Measurements from ENCODE around the gene PDE4B. TPM values are rescaled to one million over a fixed set of nuclear protein-coding genes. Genes with fewer than 3 reads are reported as not detected.
A peak's percentile ranks its signal among the peaks of the same experiment; 100 is the strongest.

Gene PDE4B
- total RNA-seq, 1 experiment from 2014 or later = 1.4 TPM

DNA sequence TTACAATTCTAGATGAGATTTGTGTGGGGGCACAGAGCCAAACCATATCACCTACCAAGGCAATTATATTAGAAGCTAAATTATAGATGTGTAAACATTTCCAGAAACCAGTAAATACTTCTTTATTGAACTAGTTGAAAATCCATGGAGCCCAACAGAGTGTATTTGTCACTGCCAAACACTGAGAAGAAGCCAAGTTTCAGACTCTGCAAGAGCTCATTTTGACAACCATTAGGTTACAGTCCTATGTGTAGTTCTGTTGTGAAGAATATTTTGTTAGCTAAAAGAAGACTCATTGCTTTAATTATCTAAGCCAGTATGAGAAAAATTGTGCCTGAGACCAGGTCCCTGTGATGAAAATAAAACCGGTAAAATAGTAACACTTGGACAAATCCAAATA lies 382.4 kb downstream of the PDE4B start:
- TF ChIP-seq EZH2phosphoT487 (IDR thresholded peaks at IDR 0.05; ENCODE audit: borderline replicate concordance, low read length) = no peak
- TF ChIP-seq, protein P1, sequence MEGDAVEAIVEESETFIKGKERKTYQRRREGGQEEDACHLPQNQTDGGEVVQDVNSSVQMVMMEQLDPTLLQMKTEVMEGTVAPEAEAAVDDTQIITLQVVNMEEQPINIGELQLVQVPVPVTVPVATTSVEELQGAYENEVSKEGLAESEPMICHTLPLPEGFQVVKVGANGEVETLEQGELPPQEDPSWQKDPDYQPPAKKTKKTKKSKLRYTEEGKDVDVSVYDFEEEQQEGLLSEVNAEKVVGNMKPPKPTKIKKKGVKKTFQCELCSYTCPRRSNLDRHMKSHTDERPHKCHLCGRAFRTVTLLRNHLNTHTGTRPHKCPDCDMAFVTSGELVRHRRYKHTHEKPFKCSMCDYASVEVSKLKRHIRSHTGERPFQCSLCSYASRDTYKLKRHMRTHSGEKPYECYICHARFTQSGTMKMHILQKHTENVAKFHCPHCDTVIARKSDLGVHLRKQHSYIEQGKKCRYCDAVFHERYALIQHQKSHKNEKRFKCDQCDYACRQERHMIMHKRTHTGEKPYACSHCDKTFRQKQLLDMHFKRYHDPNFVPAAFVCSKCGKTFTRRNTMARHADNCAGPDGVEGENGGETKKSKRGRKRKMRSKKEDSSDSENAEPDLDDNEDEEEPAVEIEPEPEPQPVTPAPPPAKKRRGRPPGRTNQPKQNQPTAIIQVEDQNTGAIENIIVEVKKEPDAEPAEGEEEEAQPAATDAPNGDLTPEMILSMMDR (conservative IDR thresholded peaks at IDR 0.05; ENCODE audit: low read depth, low read length) = no peak
- TF ChIP-seq EZH2 (IDR thresholded peaks at IDR 0.05; ENCODE audit: low read length, unreplicated experiment) = no peak
- intact Hi-C loops (cut with micrococcal nuclease) = no loop called here
- H3K79me2 ChIP-seq (ENCODE audit: low read length) = no peaks in the 10 kb centered on the region
- H3F3A ChIP-seq (ENCODE audit: low read length, unreplicated experiment) = no peaks in the 10 kb centered on the region
- H2AFZ ChIP-seq (ENCODE audit: low read length) = no peak overlapping the region
- ATAC-seq (no peak), DNase-seq (no peak)
- ChIA-PET CTCF (no interaction called here), POLR2A (ENCODE audit: unreplicated experiment) (no interaction called here)
- H3K9me2 ChIP-seq (replicated peaks; ENCODE audit: low read length) = no peaks in the 10 kb centered on the region
- no peaks in the 10 kb centered on the region for H3K4me1 ChIP-seq (ENCODE audit: insufficient read depth, low read length)
- H3K9me3 ChIP-seq (ENCODE audit: low read length) = no peaks in the 10 kb centered on the region
- H3K36me3 ChIP-seq (ENCODE audit: low read depth, low read length) = no peaks in the 10 kb centered on the region
- no peak overlapping the region for H3K4me3 ChIP-seq (ENCODE audit: low read length)
- H3K27ac ChIP-seq (ENCODE audit: low read length) = no peak overlapping the region
- peaks cover 68% of the 10 kb centered on the region for H3K27me3 ChIP-seq (ENCODE audit: low read length)
- BruUV-seq (replicated peaks) = no TSS peak
- no peak overlapping the region for H3K4me2 ChIP-seq (ENCODE audit: low read length)
- H4K20me1 ChIP-seq (ENCODE audit: low read length) = no peaks in the 10 kb centered on the region
- no peak overlapping the region for H3K9ac ChIP-seq (ENCODE audit: low read length)

DNA sequence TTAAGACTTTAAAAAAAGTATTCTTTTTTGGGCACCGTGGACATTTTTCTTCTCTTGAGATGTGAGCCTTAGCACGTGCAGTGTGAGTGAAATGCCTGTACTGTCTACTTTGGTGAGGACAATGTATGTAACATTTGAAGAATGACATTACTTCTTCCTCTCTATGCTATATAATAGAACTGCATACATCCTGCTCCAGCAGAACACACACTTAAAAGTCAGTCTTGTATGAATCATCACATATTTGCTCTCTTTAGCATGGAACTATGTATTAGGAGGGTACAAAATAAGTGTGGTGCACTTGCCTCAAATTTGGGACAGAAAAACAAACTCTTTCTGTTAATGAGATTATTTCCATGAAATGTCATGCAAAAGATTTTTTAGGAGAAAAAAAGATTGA lies 382.9 kb downstream of the PDE4B start:
- H3K4me2 ChIP-seq (ENCODE audit: low read length) = no peak overlapping the region
- H3K4me3 ChIP-seq (ENCODE audit: low read length) = no peak overlapping the region
- H3K9me3 ChIP-seq (ENCODE audit: low read length) = no peaks in the 10 kb centered on the region
- peaks cover 68% of the 10 kb centered on the region for H3K27me3 ChIP-seq (ENCODE audit: low read length)
- H2AFZ ChIP-seq (ENCODE audit: low read length) = no peak overlapping the region
- H4K20me1 ChIP-seq (ENCODE audit: low read length) = no peaks in the 10 kb centered on the region
- intact Hi-C loops (cut with micrococcal nuclease) = no loop called here
- H3K36me3 ChIP-seq (ENCODE audit: low read depth, low read length) = no peaks in the 10 kb centered on the region
- no peaks in the 10 kb centered on the region for H3K4me1 ChIP-seq (ENCODE audit: insufficient read depth, low read length)
- H3K9me2 ChIP-seq (replicated peaks; ENCODE audit: low read length) = no peaks in the 10 kb centered on the region
- H3F3A ChIP-seq (ENCODE audit: low read length, unreplicated experiment) = no peaks in the 10 kb centered on the region
- H3K79me2 ChIP-seq (ENCODE audit: low read length) = no peaks in the 10 kb centered on the region
- H3K27ac ChIP-seq (ENCODE audit: low read length) = no peak overlapping the region
- BruUV-seq (replicated peaks) = no TSS peak
- no peak for TF ChIP-seq EZH2 (IDR thresholded peaks at IDR 0.05; ENCODE audit: low read length, unreplicated experiment)
- TF ChIP-seq EZH2phosphoT487 (IDR thresholded peaks at IDR 0.05; ENCODE audit: borderline replicate concordance, low read length) = no peak
- TF ChIP-seq, protein P1 (conservative IDR thresholded peaks at IDR 0.05; ENCODE audit: low read depth, low read length) = no peak
- CTCF ChIA-PET = no interaction called here
- ATAC-seq = no peak
- H3K9ac ChIP-seq (ENCODE audit: low read length) = no peak overlapping the region
- DNase-seq = peak; percentile 12
- POLR2A ChIA-PET (ENCODE audit: unreplicated experiment) = no interaction called here

DNA sequence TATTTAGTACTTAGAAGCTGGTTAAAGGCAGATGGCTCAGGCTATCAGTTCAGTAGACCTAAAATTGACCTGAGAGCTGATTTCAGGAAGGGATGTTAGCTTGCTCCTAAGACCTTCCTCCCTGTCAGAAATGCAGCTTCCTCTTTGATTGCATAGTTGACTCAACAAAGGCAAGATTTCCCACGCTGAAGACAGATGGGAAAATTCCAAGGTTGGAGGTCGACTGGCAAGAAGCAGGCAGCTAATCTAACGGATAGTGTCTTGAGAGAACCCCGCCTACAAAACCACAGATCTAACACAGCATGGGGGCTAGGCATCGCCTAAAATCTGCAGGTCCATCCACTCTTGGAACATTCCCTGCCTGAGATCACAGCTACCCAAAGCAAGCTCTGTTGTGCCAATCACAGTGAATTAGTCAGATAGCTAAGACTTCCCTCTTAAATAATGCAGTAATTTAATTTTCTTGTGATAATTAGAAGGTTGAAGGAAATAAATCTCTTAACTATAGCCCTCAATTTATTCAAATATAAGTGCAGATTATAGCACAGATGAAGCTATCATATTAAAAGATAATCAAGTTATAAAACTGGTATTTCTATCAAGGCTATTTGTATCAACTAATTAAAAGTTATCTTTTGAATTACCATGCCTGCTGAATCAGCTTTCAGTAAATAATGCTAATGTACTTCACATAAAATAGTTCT lies 383.5 kb downstream of the PDE4B start:
- H3K4me2 ChIP-seq (ENCODE audit: low read length) = no peak overlapping the region
- POLR2A ChIA-PET (ENCODE audit: unreplicated experiment) = no interaction called here
- H2AFZ ChIP-seq (ENCODE audit: low read length) = no peak overlapping the region
- H3K9me3 ChIP-seq (ENCODE audit: low read length) = no peaks in the 10 kb centered on the region
- peaks cover 67% of the 10 kb centered on the region for H3K27me3 ChIP-seq (ENCODE audit: low read length)
- H3K36me3 ChIP-seq (ENCODE audit: low read depth, low read length) = no peaks in the 10 kb centered on the region
- CTCF ChIA-PET = no interaction called here
- no peaks in the 10 kb centered on the region for H3K4me1 ChIP-seq (ENCODE audit: insufficient read depth, low read length)
- ATAC-seq (no peak), DNase-seq (no peak)
- TF ChIP-seq, protein P1 (conservative IDR thresholded peaks at IDR 0.05; ENCODE audit: low read depth, low read length) = no peak
- TF ChIP-seq EZH2phosphoT487 (IDR thresholded peaks at IDR 0.05; ENCODE audit: borderline replicate concordance, low read length) = no peak
- TF ChIP-seq EZH2 (IDR thresholded peaks at IDR 0.05; ENCODE audit: low read length, unreplicated experiment) = no peak
- H4K20me1 ChIP-seq (ENCODE audit: low read length) = no peaks in the 10 kb centered on the region
- H3K4me3 ChIP-seq (ENCODE audit: low read length) = no peak overlapping the region
- no peak overlapping the region for H3K9ac ChIP-seq (ENCODE audit: low read length)
- H3F3A ChIP-seq (ENCODE audit: low read length, unreplicated experiment) = no peaks in the 10 kb centered on the region
- BruUV-seq (replicated peaks) = no TSS peak
- no peaks in the 10 kb centered on the region for H3K79me2 ChIP-seq (ENCODE audit: low read length)
- H3K9me2 ChIP-seq (replicated peaks; ENCODE audit: low read length) = no peaks in the 10 kb centered on the region
- intact Hi-C loops (cut with micrococcal nuclease) = no loop called here
- no peak overlapping the region for H3K27ac ChIP-seq (ENCODE audit: low read length)

Data from PC-3 (cell line).